Myocyte (in vitro differentiated cells): ENCODE results near the gene SLC12A2. TPM values are rescaled to one million over a fixed set of nuclear protein-coding genes. Genes with fewer than 3 reads are reported as not detected.

Source experiments
- DNase-seq: peaks from one replicate; pipeline ENCODE4 v3.0.0-alpha.2; 2012; ENCODE audit warnings: low read depth
- total RNA-seq: library from RNA; depleted of rRNA; stranded (reverse); fragments of >200 nt; gene quantifications from 2 replicates; pipeline ENCODE4 v1.2.3, GENCODE V29; 2014

The SLC12A2 gene
- total RNA-seq, 1 donor from 2014 or later, result 114 TPM

GRCh38 chr5:128163991-128164390 lies 80.4 kb downstream of the SLC12A2 start:
- no peak for DNase-seq

GRCh38 chr5:128169401-128170017 lies 85.9 kb downstream of the SLC12A2 start:
- DNase-seq, result no peak

- no peak for DNase-seq
Observed at GRCh38 chr5:128172102-128172501, 88.5 kb downstream of the SLC12A2 start.

- peak; percentile 43 for DNase-seq
Observed at GRCh38 chr5:128174951-128175350, 91.4 kb downstream of the SLC12A2 start.

- peak; percentile 79 for DNase-seq
Observed at GRCh38 chr5:128192368-128192767, 108.8 kb downstream of the SLC12A2 start.

GRCh38 chr5:128193665-128194390 lies 110.3 kb downstream of the SLC12A2 start:
- peak; percentile 20 for DNase-seq

- no peak for DNase-seq
Observed at GRCh38 chr5:128195316-128195715, 111.8 kb downstream of the SLC12A2 start.

- no peak for DNase-seq
Observed at GRCh38 chr5:128196080-128196479, 112.5 kb downstream of the SLC12A2 start.

GRCh38 chr5:128196791-128197190 lies 113.2 kb downstream of the SLC12A2 start:
- no peak for DNase-seq

- no peak for DNase-seq
Observed at GRCh38 chr5:128197896-128198522, 114.4 kb downstream of the SLC12A2 start.

GRCh38 chr5:128199104-128199503 lies 115.5 kb downstream of the SLC12A2 start:
- DNase-seq, result peak; percentile 60

GRCh38 chr5:128199611-128200010 lies 116.0 kb downstream of the SLC12A2 start:
- no peak for DNase-seq

- peak; percentile 75 for DNase-seq
Observed at GRCh38 chr5:128201065-128201926, 117.7 kb downstream of the SLC12A2 start.

GRCh38 chr5:128202320-128202719 lies 118.8 kb downstream of the SLC12A2 start:
- DNase-seq, result no peak

GRCh38 chr5:128208436-128208835 lies 124.9 kb downstream of the SLC12A2 start:
- no peak for DNase-seq

- DNase-seq, result no peak
Observed at GRCh38 chr5:128212191-128212806, 128.7 kb downstream of the SLC12A2 start.

GRCh38 chr5:128213340-128213739 lies 129.8 kb downstream of the SLC12A2 start:
- DNase-seq, result peak; percentile 68

GRCh38 chr5:128213833-128214232 lies 130.3 kb downstream of the SLC12A2 start:
- no peak for DNase-seq

GRCh38 chr5:128216285-128216684 lies 132.7 kb downstream of the SLC12A2 start:
- no peak for DNase-seq

- DNase-seq, result peak; percentile 95
Observed at GRCh38 chr5:128216860-128217531, 133.4 kb downstream of the SLC12A2 start.
